Ishikawa (cell line): Measurements from ENCODE around the gene DNM2.

ENCODE experiments used
- CEBPB ChIP-seq: IDR thresholded peaks from 2 replicates; pipeline ENCODE4 v1.6.1; 2012
- CREB1 ChIP-seq: IDR thresholded peaks from 2 replicates; pipeline ENCODE4 v1.6.1; 2012; ENCODE audit warnings: low read depth
- EGR1 ChIP-seq: IDR thresholded peaks from 2 replicates; pipeline ENCODE4 v1.6.1; 2012
- EP300 ChIP-seq: IDR thresholded peaks from 2 replicates; pipeline ENCODE4 v1.6.1; 2012; ENCODE audit warnings: borderline replicate concordance
- FOXM1 ChIP-seq: IDR thresholded peaks from 2 replicates; pipeline ENCODE4 v1.6.1; 2012; ENCODE audit warnings: low read depth, borderline replicate concordance
- NFIC ChIP-seq: IDR thresholded peaks from 2 replicates; pipeline ENCODE4 v1.6.1; 2012
- RAD21 ChIP-seq: IDR thresholded peaks from 2 replicates; pipeline ENCODE4 v1.6.1; 2012; ENCODE audit warnings: low read depth
- REST ChIP-seq: IDR thresholded peaks from 2 replicates; pipeline ENCODE4 v1.6.1; 2012; ENCODE audit warnings: low read depth, mild to moderate bottlenecking
- TAF1 ChIP-seq: IDR thresholded peaks from 2 replicates; pipeline ENCODE4 v1.6.1; 2012; ENCODE audit warnings: low read depth, mild to moderate bottlenecking
- TCF12 ChIP-seq: IDR thresholded peaks from 2 replicates; pipeline ENCODE4 v1.6.1; 2012; ENCODE audit warnings: low read depth
- TEAD4 ChIP-seq: IDR thresholded peaks from 2 replicates; pipeline ENCODE4 v1.6.1; 2012
- YY1 ChIP-seq: IDR thresholded peaks from 2 replicates; pipeline ENCODE4 v1.6.1; 2012; ENCODE audit warnings: low read depth
- ZBTB7A ChIP-seq: IDR thresholded peaks from 2 replicates; pipeline ENCODE4 v1.6.1; 2012; ENCODE audit warnings: low read depth
- TF ChIP-seq, protein P1 (sequence below): IDR thresholded peaks from 2 replicates; pipeline ENCODE4 v1.6.1; 2012
- TF ChIP-seq, protein P2 (sequence below): IDR thresholded peaks from 2 replicates; pipeline ENCODE4 v1.6.1; 2012

DNM2 gene

GRCh38 chr19:10864538-10864899 is 146.6 kb downstream of the DNM2 start:
- no peak for TF ChIP-seq TAF1
- TF ChIP-seq RAD21 = peak; percentile 69

DNA sequence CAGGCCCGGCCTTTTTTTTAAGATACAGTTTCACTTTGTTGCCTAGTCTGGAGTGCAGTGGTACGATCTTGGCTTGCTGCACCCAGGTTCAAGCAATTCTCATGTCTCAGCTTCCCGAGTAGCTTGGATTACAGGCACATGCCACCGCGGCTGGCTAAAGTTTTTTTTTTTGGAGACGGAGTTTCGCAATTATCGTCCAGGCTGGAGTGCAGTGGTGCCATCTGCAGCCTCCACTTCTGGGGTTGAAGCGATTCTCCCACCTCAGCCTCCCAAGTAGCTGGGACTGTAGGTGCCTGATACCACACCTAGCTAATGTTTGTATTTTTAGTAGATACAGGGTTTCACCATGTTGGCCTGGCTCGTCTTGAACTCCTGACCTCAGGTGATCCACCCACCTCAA is 148.6 kb downstream of the DNM2 start:
- TF ChIP-seq CEBPB (peak; percentile 69), EGR1 (no peak)

- TF ChIP-seq CEBPB (no peak), YY1 (no peak), CREB1 (no peak), EGR1 (no peak), REST (no peak), NFIC (no peak), TCF12 (no peak), ZBTB7A (no peak), TAF1 (no peak), FOXM1 (no peak), EP300 (no peak), TEAD4 (no peak), RAD21 (no peak)
- TF ChIP-seq, protein P1, sequence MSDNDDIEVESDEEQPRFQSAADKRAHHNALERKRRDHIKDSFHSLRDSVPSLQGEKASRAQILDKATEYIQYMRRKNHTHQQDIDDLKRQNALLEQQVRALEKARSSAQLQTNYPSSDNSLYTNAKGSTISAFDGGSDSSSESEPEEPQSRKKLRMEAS = no peak
- TF ChIP-seq, protein P2, sequence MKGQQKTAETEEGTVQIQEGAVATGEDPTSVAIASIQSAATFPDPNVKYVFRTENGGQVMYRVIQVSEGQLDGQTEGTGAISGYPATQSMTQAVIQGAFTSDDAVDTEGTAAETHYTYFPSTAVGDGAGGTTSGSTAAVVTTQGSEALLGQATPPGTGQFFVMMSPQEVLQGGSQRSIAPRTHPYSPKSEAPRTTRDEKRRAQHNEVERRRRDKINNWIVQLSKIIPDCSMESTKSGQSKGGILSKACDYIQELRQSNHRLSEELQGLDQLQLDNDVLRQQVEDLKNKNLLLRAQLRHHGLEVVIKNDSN = no peak
Measured at GRCh38 chr19:10868872-10869547, 151.1 kb downstream of the DNM2 start.

DNA sequence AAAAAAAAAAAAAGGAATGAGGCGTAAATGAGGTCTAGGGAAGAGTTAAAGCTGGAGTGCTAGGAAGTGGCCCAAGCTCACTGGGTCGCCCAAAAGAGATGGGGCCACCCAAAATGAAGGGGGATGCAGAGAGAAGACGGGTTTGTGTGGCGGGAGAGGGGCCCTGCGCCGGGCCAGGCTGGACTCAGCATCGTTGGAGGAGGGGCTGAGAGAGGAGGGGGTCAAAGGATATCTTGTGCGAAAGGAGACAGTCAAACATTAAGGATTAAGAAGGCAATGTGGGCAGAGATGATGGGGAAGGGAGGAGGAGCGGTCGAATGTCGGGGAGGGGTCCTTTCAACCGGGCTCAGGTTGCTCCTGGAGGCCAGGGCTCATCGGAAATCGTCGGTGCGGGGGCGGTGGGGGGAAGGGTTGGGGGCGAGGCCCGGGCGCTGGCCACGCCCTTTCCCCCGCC is 152.6 kb downstream of the DNM2 start:
- TF ChIP-seq TCF12 (no peak), CREB1 (no peak), REST (no peak), EGR1 (peak; percentile 98), TEAD4 (no peak), YY1 (no peak), EP300 (no peak), ZBTB7A (peak; percentile 41; the same call in 1 of the 2 replicates), NFIC (no peak), CEBPB (no peak), FOXM1 (no peak), TAF1 (no peak)
- TF ChIP-seq, protein P2 = no peak
- TF ChIP-seq, protein P1 = no peak

DNA sequence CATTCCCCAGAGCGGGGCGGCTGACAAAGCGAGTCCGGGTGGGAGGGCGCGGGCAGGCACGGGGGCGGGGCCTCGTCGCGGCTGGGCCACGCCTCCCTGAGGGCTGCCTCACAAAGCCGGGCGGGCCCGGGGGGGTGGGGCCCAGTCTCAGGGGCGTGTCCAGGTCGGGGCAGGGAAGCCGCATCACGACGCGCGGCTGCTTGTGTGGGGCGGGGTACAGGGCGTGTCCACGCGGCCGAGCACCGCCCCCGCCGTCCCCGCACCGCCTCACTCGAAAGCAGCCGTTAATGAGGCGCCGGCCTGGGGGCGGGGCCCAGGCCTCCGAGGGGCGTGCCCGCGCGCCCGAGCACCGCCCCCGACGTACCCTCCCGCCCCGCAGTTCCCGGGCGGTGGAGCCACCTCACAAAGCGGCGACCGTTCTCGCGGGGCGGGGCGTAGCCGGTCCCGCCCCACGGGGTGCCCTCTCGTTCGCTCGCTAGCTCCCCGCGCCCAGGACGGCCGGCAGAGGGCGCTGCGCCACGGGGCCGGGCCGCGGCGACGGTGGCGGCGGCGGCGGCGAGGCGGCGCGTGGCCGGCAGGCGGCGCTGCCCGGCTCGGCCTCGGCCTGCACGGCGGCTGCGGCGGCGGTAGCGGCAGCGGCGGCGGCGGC is 153.2 kb downstream of the DNM2 start, which contains the start of gene CARM1:
Gene CARM1, plus strand, starts transcription at position 599 of the 649 bp plus-strand sequence. CDS start 150 bp downstream, outside the sequence.
- no peak for TF ChIP-seq REST
- TF ChIP-seq CEBPB = no peak
- peak; percentile 29; the same call in 1 of the 2 replicates for TF ChIP-seq EP300
- TF ChIP-seq ZBTB7A = no peak
- TF ChIP-seq TEAD4 = no peak
- TF ChIP-seq CREB1 = peak; percentile 54; the same call in 1 of the 2 replicates
- peak; percentile 62; the same call in 1 of the 2 replicates for TF ChIP-seq RAD21
